GM19324 (cell line): ENCODE data around the gene CDC42EP1.

Experiments used
- ATAC-seq: cut with Tn5 transposase; IDR thresholded peaks from one replicate; pipeline ENCODE4 v1.9.1; 2021; ENCODE audit warnings: mild to moderate bottlenecking, moderate library complexity; ENCODE audit not compliant: unreplicated experiment, low FRiP score

Gene CDC42EP1

DNA sequence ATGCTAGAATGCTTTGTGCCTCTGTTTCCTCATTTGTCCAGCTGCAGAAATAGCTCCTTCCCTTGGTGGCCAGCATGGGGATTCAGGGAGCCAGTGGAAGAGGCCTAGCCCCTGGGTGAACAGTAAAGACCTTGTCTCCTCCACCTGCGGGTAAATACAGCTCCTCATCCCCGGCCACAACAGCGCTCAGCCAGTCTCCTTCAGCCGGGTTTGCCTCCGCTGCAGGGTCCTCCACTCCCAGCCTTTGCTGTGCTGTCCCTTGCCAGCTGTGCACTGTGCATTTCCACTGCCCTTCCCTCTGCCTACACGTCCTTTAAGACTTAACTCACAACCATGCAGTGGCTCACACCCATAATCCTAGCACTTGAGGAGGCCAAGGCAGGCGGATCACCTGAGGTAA lies 1.5 kb upstream of the CDC42EP1 start:
- ATAC-seq = no peak

GRCh38 chr22:37559521-37559900 lies 769 bp upstream of the CDC42EP1 start:
- no peak for ATAC-seq

- no peak for ATAC-seq
Measured at GRCh38 chr22:37560608-37561211, 430 bp downstream of the CDC42EP1 start.

DNA sequence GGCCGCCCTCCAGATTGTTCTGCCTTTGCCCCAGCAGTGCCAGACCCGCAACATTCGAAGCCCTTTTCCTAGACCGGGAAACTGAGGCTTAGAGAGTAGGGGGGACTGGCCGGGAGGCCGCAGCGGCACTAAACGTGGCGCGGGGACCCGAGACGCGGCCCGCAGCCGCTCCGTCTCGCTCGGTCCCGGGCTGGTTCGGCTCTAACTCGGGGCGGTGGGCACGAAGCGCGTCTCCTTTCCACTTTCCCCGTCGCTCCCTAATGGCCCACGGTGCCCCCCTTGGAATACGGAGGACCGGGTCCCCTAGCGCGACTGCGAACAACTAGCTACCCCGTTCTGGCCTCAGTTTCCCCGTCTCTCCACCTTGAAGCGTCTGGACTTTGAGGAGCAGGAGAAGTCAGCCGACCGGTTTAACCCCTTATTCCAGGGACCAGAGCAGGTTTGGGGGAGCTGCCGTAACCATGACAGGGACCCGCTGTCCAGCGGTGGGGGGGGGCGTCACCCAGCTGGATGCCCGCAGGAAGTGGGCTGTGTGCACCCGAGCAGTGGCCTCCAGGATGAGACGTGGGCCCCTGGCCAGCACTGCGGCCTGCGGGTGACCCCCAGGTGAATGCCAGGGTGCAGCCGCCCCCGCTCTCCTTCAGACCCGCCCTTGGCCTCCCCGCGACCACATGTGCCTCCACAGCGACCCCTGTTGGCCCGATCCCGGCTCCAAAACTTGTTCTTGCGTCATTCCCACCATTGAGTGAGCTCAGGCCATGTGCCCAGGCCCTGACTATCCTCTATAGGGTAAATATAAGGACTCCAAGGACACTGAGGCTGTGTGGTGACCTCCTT lies 1.1 kb downstream of the CDC42EP1 start:
- no peak for ATAC-seq

- no peak for ATAC-seq
Measured at GRCh38 chr22:37562049-37562875, 2.0 kb downstream of the CDC42EP1 start.

- ATAC-seq = no peak
Measured at GRCh38 chr22:37563153-37564081, 3.1 kb downstream of the CDC42EP1 start.

DNA sequence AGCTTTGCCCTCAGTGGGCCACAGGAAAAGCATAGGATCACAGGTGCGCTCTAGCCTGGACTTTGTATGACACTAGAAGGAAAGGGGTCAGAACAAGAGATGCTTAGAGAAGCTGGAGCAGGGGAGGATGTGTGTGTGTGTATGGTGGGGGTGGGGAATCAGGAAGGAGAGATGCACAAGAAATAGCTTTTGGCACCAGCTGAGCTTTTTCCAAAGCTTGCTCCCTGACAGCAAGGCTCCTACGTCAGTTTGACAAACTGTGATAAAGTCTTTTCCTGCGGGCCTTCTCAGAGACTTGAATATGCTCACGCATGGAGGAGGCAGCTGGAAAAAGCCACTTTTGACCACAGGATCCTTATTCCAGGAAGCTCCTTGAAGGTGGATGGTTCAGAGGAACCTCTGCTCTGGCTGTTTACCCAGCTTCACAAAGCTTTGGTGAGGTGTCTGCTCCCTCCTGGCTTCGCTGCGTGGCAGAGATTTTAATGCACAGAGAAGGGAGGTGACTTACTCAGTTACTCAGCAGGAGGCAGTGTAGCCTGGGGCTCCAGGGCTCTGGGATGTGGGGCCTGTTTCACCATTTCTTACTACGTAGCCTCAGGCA lies 3.9 kb downstream of the CDC42EP1 start:
- no peak for ATAC-seq

DNA sequence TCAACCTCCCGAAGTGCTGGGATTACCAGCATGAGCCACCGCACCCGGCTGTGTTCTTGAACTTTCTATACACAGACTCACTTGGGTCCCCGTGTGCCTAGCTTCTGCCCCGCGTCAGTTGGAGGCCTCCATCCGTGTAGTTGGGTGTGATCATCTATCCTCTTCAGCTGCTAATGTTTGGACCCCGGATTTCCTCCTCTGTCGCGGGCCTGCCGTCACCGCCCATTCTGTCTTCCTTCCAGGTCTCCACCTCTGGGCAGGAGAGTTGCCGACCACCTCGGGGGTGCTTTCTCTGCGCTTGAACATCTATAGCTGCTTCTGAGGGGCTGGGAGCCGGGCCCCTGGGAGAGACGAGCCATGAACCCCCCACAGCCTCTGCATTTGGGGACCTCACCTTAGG lies 5.5 kb downstream of the CDC42EP1 start:
- ATAC-seq = no peak

DNA sequence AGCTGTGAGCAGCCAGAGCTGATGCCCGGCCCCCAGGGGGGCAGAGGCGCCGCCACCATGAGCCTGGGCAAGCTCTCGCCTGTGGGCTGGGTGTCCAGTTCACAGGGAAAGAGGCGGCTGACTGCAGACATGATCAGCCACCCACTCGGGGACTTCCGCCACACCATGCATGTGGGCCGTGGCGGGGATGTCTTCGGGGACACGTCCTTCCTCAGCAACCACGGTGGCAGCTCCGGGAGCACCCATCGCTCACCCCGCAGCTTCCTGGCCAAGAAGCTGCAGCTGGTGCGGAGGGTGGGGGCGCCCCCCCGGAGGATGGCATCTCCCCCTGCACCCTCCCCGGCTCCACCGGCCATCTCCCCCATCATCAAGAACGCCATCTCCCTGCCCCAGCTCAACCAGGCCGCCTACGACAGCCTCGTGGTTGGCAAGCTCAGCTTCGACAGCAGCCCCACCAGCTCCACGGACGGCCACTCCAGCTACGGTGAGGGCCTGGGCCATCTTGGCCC lies 6.1 kb downstream of the CDC42EP1 start:
- no peak for ATAC-seq

DNA sequence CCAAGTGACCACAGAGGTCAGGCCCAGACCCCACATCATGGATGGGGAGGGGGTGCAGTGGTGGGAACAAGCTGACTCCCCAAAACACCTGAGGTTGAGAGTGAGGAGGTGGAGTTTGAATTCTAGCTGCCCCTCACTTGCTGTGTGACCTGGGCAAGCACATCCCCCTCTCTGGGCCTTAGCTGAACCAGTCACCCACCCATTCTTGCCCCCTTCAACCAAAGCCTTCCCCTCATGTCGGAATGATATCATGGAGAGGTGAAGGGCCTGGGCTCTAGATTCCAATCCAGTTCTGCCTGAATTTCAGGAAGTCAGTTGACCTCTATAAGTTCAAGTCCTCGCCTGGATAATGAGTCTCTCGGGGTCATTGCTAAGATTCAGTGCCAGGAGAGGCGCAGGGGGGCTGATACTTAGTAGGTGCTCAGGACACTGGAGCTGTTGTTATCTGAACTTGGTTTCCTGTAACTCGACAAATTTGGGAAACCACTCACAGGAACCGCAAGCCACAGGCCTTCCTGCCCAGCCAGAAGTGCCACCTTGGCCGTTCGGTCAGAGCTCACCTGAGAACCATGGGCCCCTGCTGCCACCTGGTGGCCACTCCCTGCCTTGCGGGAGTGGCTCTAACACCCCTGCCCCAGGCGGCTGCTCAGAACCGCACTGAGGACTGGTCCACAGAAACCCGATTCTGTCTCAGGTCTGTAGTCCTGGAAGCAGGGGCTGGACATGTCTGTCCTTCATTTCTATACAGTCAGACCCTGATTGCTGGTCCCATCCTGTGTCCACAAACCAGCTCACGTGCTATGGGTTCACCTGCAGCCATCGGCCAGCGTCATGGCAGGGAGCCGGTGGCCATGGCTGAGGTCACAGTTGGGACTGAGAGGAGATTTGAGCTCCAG lies 6.9 kb downstream of the CDC42EP1 start:
- peak; percentile 59 for ATAC-seq

- ATAC-seq = no peak
Measured at GRCh38 chr22:37568012-37568411, 7.7 kb downstream of the CDC42EP1 start.

- no peak for ATAC-seq
Measured at GRCh38 chr22:37568448-37569008, 8.2 kb downstream of the CDC42EP1 start.

- no peak for ATAC-seq
Measured at GRCh38 chr22:37569009-37569920, 9.0 kb downstream of the CDC42EP1 start.

- ATAC-seq = no peak
Measured at GRCh38 chr22:37569921-37570660, 9.8 kb downstream of the CDC42EP1 start.

- ATAC-seq = no peak
Measured at GRCh38 chr22:37570661-37570976, 10.3 kb downstream of the CDC42EP1 start.

DNA sequence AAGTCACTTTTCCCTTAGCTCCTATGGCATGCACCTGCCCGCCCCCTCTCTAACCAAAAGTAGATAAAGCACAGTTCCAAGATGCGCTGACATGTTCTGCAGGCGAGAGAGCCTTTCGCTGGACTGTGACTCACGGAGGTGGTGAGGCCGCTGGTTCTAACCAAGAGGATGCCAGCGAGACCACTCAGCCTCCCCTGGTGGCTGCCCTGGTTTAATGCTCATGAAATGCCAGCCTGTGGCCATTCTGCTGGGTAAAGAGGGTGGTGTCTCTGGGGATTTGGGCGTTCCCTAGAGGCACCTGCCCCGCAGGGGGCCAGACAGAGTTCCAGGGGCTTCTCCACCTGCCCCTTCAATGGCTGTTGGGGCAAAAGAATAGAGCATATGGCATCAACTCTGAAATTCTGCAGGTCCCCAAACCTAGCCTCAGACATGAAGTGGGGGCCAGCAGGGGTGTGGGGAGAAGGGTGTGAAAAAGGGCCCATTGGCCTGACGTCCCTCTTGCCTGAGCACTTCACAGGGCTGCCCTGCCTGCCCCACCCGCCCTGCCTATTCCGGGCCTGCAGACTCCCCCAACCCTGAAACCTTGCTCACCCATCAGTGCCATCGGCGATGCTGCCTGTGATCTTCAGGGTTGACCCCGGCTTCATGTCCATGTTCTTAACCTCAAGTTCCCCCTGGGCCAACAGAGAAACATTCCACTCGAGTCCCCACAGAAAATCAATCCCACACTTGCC lies 11.1 kb downstream of the CDC42EP1 start:
- ATAC-seq = no peak
